Naive thymus-derived CD4-positive, alpha-beta T cell (primary cell): Measurements from ENCODE around the gene PCDHB14. TPM values are rescaled to one million over a fixed set of nuclear protein-coding genes. Genes with fewer than 3 reads are reported as not detected.
"Not testable (repeated sequence)": the region's sequence is repeated elsewhere in the genome, so short reads cannot be mapped to it uniquely, and the experiment has no call there.

Experiments used
- ATAC-seq: fragments of 150-1000 bp; cut with Tn5 transposase; 2 replicates; pipeline ENCODE4 v1.10.0; 2021; ENCODE audit warnings: mild to moderate bottlenecking, moderate library complexity
- CTCF ChIA-PET: fragments of 350-600 bp; sonication (Branson Sonifier 250); formaldehyde crosslinking; loops from one replicate; lab custom pipeline; 2021; ENCODE audit warnings: antibody characterized with exemption; lab: Charles Lee
- POLR2A ChIA-PET: fragments of 350-600 bp; sonication (Branson Sonifier 250); formaldehyde crosslinking; loops from one replicate; lab custom pipeline; 2021; ENCODE audit warnings: antibody characterized with exemption, inconsistent platforms; lab: Charles Lee
- DNase-seq, 9 donors: peaks; one replicate each; pipeline versions ENCODE4 v3.0.0 to v3.0.0-alpha.2; 2020 to 2022; ENCODE audit warnings: mixed read lengths in 1 of 9
- H3K27ac ChIP-seq: one replicate; pipeline ENCODE4 v1.7.0; 2013; ENCODE audit warnings: mild to moderate bottlenecking, low read depth, low read length, moderate library complexity
- H3K27me3 ChIP-seq, 2 donors: one replicate each; pipeline ENCODE4 v1.7.0; 2013; ENCODE audit warnings: low read length in 2 of 2, mild to moderate bottlenecking in 2 of 2, moderate library complexity in 2 of 2; ENCODE audit not compliant: control insufficient read depth in 2 of 2, insufficient read depth in 2 of 2
- H3K36me3 ChIP-seq, 3 experiments: 1 replicate in 2 of 3; 2 replicates in 1 of 3; pipeline ENCODE4 v1.7.0; 2013; ENCODE audit warnings: low read length in 3 of 3, mild to moderate bottlenecking in 3 of 3, moderate library complexity in 1 of 3; ENCODE audit not compliant: insufficient read depth in 3 of 3, control insufficient read depth in 2 of 3
- H3K4me1 ChIP-seq, 2 donors: one replicate each; pipeline ENCODE4 v1.7.0; 2013; ENCODE audit warnings: low read length in 2 of 2, mild to moderate bottlenecking in 2 of 2, moderate library complexity in 1 of 2; ENCODE audit not compliant: control insufficient read depth in 2 of 2, insufficient read depth in 2 of 2
- H3K4me3 ChIP-seq: 2 replicates; pipeline ENCODE4 v1.7.0; 2013; ENCODE audit warnings: mild to moderate bottlenecking, low read length
- H3K9me3 ChIP-seq, 3 experiments: 1 replicate in 2 of 3; 2 replicates in 1 of 3; pipeline ENCODE4 v1.7.0; 2013; ENCODE audit warnings: low read length in 3 of 3; ENCODE audit not compliant: control insufficient read depth in 2 of 3
- H3K27ac Mint-ChIP-seq, 9 donors: one replicate each; pipeline ENCODE4 v1.8.0; 2020 to 2022; ENCODE audit warnings: mixed read lengths in 9 of 9, mild to moderate bottlenecking in 8 of 9, moderate library complexity in 5 of 9, inconsistent platforms in 2 of 9
- H3K27me3 Mint-ChIP-seq, 5 donors: one replicate each; pipeline ENCODE4 v1.8.0; 2021 to 2022; ENCODE audit warnings: mixed read lengths in 5 of 5, mild to moderate bottlenecking in 1 of 5
- H3K36me3 Mint-ChIP-seq, 5 donors: one replicate each; pipeline ENCODE4 v1.8.0; 2020 to 2022; ENCODE audit warnings: mixed read lengths in 5 of 5, mild to moderate bottlenecking in 3 of 5, inconsistent platforms in 1 of 5
- H3K4me1 Mint-ChIP-seq, 7 donors: one replicate each; pipeline ENCODE4 v1.8.0; 2020 to 2022; ENCODE audit warnings: mixed read lengths in 7 of 7, mild to moderate bottlenecking in 3 of 7, inconsistent platforms in 1 of 7
- H3K4me3 Mint-ChIP-seq, 10 donors: one replicate each; pipeline ENCODE4 v1.8.0; 2020 to 2022; ENCODE audit warnings: mild to moderate bottlenecking in 10 of 10, mixed read lengths in 10 of 10, moderate library complexity in 6 of 10, inconsistent platforms in 2 of 10
- H3K9me3 Mint-ChIP-seq, 11 donors: one replicate each; pipeline ENCODE4 v1.8.0; 2020 to 2022; ENCODE audit warnings: mixed read lengths in 11 of 11, mild to moderate bottlenecking in 4 of 11, inconsistent platforms in 1 of 11, moderate library complexity in 1 of 11
- intact Hi-C, 2 donors: fragments of 100-400 bp; cut with micrococcal nuclease; formaldehyde crosslinking; loops; one replicate each; pipeline ENCODE4 v1.15.1; 2023
- polyA plus RNA-seq, 2 donors: library from polyadenylated mRNA; unstranded; fragments of 300-500 nt; fragmentation: Illumina TruSeq; gene quantifications; one replicate each; pipeline ENCODE4 v1.2.3, GENCODE V29; 2021
- total RNA-seq, 6 experiments: library from RNA in 5 of 6; stranded (reverse) in 5 of 6; gene quantifications; 1 replicate in 5 of 6; 2 replicates in 1 of 6; pipeline ENCODE4 v1.2.3 and lab custom pipeline; 2021 to 2026

PCDHB14 gene
- total and polyA plus RNA-seq, 7 experiments from 2014 or later = not detected

- H3K27ac ChIP-seq = no peak overlapping the region
- H3K9me3 ChIP-seq = peaks cover 0 to 45% (median 7%) of the 10 kb centered on the region in 3 experiments
- H3K27me3 ChIP-seq = peaks cover 0 to 4% of the 10 kb centered on the region in 2 donors
- CTCF ChIA-PET = no interaction called here
- intact Hi-C loops = loop anchor here in 1 of 2 donors (10.0 kb wide), 1 partner anchor 128 kb away; the partner anchor contains the start of gene PCDHGA5
- POLR2A ChIA-PET = no interaction called here
- H3K4me1 Mint-ChIP-seq = no peaks in the 10 kb centered on the region
- H3K27me3 Mint-ChIP-seq = peaks cover 7 to 70% (median 56%) of the 10 kb centered on the region in 5 donors
- H3K36me3 ChIP-seq = no peaks in the 10 kb centered on the region
- peak overlapping the region in 1 of 9 donors; percentile 80 for H3K27ac Mint-ChIP-seq
- H3K4me3 Mint-ChIP-seq = peak overlapping the region in 1 of 10 donors; percentile 28
- H3K4me1 ChIP-seq = no peaks in the 10 kb centered on the region
- DNase-seq (no peak), ATAC-seq (no peak)
- no peak overlapping the region for H3K4me3 ChIP-seq
- peaks cover 16 to 89% (median 59%) of the 10 kb centered on the region in 11 donors for H3K9me3 Mint-ChIP-seq
- peaks cover 2 to 26% (median 11%) of the 10 kb centered on the region in 5 donors for H3K36me3 Mint-ChIP-seq
These were observed 13.6 kb downstream of the PCDHB14 start for GRCh38 chr5:141236516-141237313.

GRCh38 chr5:141241496-141241895 lies 18.4 kb downstream of the PCDHB14 start:
- ChIA-PET CTCF (no interaction called here), POLR2A (no interaction called here)
- H3K4me1 ChIP-seq = no peaks in the 10 kb centered on the region
- peaks cover 1 to 39% (median 27%) of the 10 kb centered on the region in 5 donors for H3K36me3 Mint-ChIP-seq
- peaks cover 26 to 92% (median 69%) of the 10 kb centered on the region in 11 donors for H3K9me3 Mint-ChIP-seq
- peaks cover 0 to 3% (median 0%) of the 10 kb centered on the region in 3 experiments for H3K36me3 ChIP-seq
- H3K4me3 Mint-ChIP-seq = no peak overlapping the region
- ATAC-seq (no peak), DNase-seq (no peak)
- no peak overlapping the region for H3K27ac ChIP-seq
- peaks cover 2 to 85% (median 58%) of the 10 kb centered on the region in 5 donors for H3K27me3 Mint-ChIP-seq
- H3K9me3 ChIP-seq = peaks cover 0 to 74% (median 11%) of the 10 kb centered on the region in 3 experiments
- no peak overlapping the region for H3K27ac Mint-ChIP-seq
- no peaks in the 10 kb centered on the region for H3K4me1 Mint-ChIP-seq
- intact Hi-C loops = no loop called here
- H3K4me3 ChIP-seq = no peak overlapping the region
- H3K27me3 ChIP-seq = no peaks in the 10 kb centered on the region

GRCh38 chr5:141245250-141245717 lies 22.1 kb downstream of the PCDHB14 start, which contains the start of gene PCDHB15:
TSS of gene PCDHB15 (plus strand) at chr5:141245395. CDS start at chr5:141245579, 184 bp downstream.
- Mint-ChIP-seq H3K4me3 (peak within 1 kb of the TSS in 6 of 10 donors; percentile 15 to 59 (median 44)), H3K27ac (peak within 1 kb of the TSS in 2 of 9 donors; percentile 5 to 11), H3K36me3 (peaks cover 0 to 45% (median 34%) of the 10 kb centered on the region in 5 donors), H3K4me1 (peaks cover 0 to 5% (median 0%) of the 10 kb centered on the region in 7 donors), H3K27me3 (peaks cover 2 to 77% (median 48%) of the 10 kb centered on the region in 5 donors), H3K9me3 (peaks cover 32 to 94% (median 72%) of the 10 kb centered on the region in 11 donors)
- no peaks in the 10 kb centered on the region for H3K27me3 ChIP-seq
- H3K27ac ChIP-seq = no peak within 1 kb of the TSS
- H3K4me1 ChIP-seq = no peaks in the 10 kb centered on the region
- ATAC-seq (no peak), DNase-seq (peak in 1 of 9 donors; percentile 6)
- POLR2A ChIA-PET = no interaction called here
- intact Hi-C loops = no loop called here
- CTCF ChIA-PET = interaction anchor here (0.8 to 0.9 kb wide), 2 partner anchors 22 to 346 kb away, joined by 3 read pairs; partner anchors contain the start of gene PCDHB14
- H3K4me3 ChIP-seq = no peak within 1 kb of the TSS
- H3K9me3 ChIP-seq = peaks cover 0 to 84% (median 3%) of the 10 kb centered on the region in 3 experiments
- H3K36me3 ChIP-seq = peaks cover 0 to 3% (median 0%) of the 10 kb centered on the region in 3 experiments

GRCh38 chr5:141246971-141247370 lies 23.8 kb downstream of the PCDHB14 start:
- H3K4me3 ChIP-seq, intact Hi-C loops, H3K27me3 ChIP-seq, ATAC-seq, DNase-seq, H3K4me1 ChIP-seq, CTCF ChIA-PET, H3K36me3 ChIP-seq, H3K27ac Mint-ChIP-seq, H3K4me1 Mint-ChIP-seq, H3K27ac ChIP-seq, POLR2A ChIA-PET, H3K4me3 Mint-ChIP-seq: not testable (repeated sequence)
- peaks cover 24 to 96% (median 73%) of the 10 kb centered on the region in 11 donors for H3K9me3 Mint-ChIP-seq
- peaks cover 0 to 38% (median 31%) of the 10 kb centered on the region in 5 donors for H3K36me3 Mint-ChIP-seq
- H3K9me3 ChIP-seq = peaks cover 0 to 78% (median 3%) of the 10 kb centered on the region in 3 experiments
- H3K27me3 Mint-ChIP-seq = peaks cover 2 to 62% (median 38%) of the 10 kb centered on the region in 5 donors

- H3K27ac ChIP-seq, DNase-seq, H3K27me3 ChIP-seq, intact Hi-C loops, H3K4me1 ChIP-seq, ATAC-seq, H3K4me1 Mint-ChIP-seq, H3K27ac Mint-ChIP-seq, H3K36me3 ChIP-seq, POLR2A ChIA-PET, CTCF ChIA-PET, H3K4me3 ChIP-seq: not testable (repeated sequence)
- Mint-ChIP-seq H3K9me3 (peaks cover 23 to 96% (median 68%) of the 10 kb centered on the region in 11 donors), H3K4me3 (peak overlapping the region in 1 of 10 donors; percentile 38), H3K27me3 (peaks cover 2 to 57% (median 33%) of the 10 kb centered on the region in 5 donors), H3K36me3 (peaks cover 0 to 38% (median 29%) of the 10 kb centered on the region in 5 donors)
- H3K9me3 ChIP-seq = peaks cover 0 to 77% (median 3%) of the 10 kb centered on the region in 3 experiments
These were observed 24.3 kb downstream of the PCDHB14 start for GRCh38 chr5:141247434-141247833.

- intact Hi-C loops = no loop called here
- no peaks in the 10 kb centered on the region for H3K36me3 ChIP-seq
- DNase-seq (no peak), ATAC-seq (no peak)
- peaks cover 0 to 76% (median 5%) of the 10 kb centered on the region in 3 experiments for H3K9me3 ChIP-seq
- peaks cover 0 to 5% (median 0%) of the 10 kb centered on the region in 7 donors for H3K4me1 Mint-ChIP-seq
- no peak overlapping the region for H3K27ac ChIP-seq
- ChIA-PET POLR2A (no interaction called here), CTCF (interaction anchor here (0.6 kb wide), 1 partner anchor 25 kb away, joined by 4 read pairs; no protein-coding TSS in a partner anchor)
- no peak overlapping the region for H3K4me3 ChIP-seq
- H3K4me1 ChIP-seq = no peaks in the 10 kb centered on the region
- no peak overlapping the region for H3K4me3 Mint-ChIP-seq
- peaks cover 0 to 42% (median 20%) of the 10 kb centered on the region in 5 donors for H3K36me3 Mint-ChIP-seq
- H3K9me3 Mint-ChIP-seq = peaks cover 17 to 96% (median 63%) of the 10 kb centered on the region in 11 donors
- no peaks in the 10 kb centered on the region for H3K27me3 ChIP-seq
- peaks cover 0 to 32% (median 5%) of the 10 kb centered on the region in 5 donors for H3K27me3 Mint-ChIP-seq
- no peak overlapping the region for H3K27ac Mint-ChIP-seq
These were observed 27.4 kb downstream of the PCDHB14 start for GRCh38 chr5:141250576-141250975.
